ENCODE results near the gene SPAG16. TPM values are rescaled to one million over a fixed set of nuclear protein-coding genes. Genes with fewer than 3 reads are reported as not detected.

The SPAG16 gene
- total RNA-seq, 2 experiments from 2014 or later: 2.8 to 3.2 TPM

DNA sequence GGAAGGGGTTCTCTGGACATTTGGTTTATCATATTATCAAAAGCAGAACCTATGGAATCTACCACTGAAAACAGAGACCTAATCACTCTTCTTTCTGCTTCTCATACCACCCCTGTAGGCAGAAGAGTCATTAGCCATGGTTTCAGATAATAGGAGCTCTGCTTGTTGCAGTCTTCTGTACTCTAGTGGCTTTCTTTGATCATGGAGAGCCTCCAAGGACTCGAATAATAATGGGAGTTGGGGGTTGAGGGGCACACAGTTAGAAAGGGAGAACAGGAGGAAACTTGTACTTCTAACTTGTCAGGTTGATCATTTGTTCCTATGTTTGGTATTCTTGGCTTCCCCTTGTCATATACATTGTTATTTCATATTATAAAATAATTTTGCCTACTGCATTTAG, 1074.2 kb downstream of the SPAG16 start:
- Mint-ChIP-seq H3K27me3 (no peaks in the 10 kb centered on the region), H3K4me1 (ENCODE audit: low read depth) (no peaks in the 10 kb centered on the region), H3K9me3 (peaks cover 7% of the 10 kb centered on the region), H3K27ac (no peak overlapping the region), H3K4me3 (no peak overlapping the region), H3K36me3 (ENCODE audit: low read depth) (no peaks in the 10 kb centered on the region)
- ChIA-PET CTCF (no interaction called here), POLR2A (no interaction called here)
- TF ChIP-seq, protein P1, sequence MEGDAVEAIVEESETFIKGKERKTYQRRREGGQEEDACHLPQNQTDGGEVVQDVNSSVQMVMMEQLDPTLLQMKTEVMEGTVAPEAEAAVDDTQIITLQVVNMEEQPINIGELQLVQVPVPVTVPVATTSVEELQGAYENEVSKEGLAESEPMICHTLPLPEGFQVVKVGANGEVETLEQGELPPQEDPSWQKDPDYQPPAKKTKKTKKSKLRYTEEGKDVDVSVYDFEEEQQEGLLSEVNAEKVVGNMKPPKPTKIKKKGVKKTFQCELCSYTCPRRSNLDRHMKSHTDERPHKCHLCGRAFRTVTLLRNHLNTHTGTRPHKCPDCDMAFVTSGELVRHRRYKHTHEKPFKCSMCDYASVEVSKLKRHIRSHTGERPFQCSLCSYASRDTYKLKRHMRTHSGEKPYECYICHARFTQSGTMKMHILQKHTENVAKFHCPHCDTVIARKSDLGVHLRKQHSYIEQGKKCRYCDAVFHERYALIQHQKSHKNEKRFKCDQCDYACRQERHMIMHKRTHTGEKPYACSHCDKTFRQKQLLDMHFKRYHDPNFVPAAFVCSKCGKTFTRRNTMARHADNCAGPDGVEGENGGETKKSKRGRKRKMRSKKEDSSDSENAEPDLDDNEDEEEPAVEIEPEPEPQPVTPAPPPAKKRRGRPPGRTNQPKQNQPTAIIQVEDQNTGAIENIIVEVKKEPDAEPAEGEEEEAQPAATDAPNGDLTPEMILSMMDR (IDR thresholded peaks at IDR 0.05): no peak
- no peak for ATAC-seq (ENCODE audit: poor library complexity)
- no peaks in the 10 kb centered on the region for H3K4me1 ChIP-seq (ENCODE audit: insufficient read depth, low read length)
- DNase-seq: no peak
- no peaks in the 10 kb centered on the region for H3K27me3 ChIP-seq (ENCODE audit: control insufficient read depth in 1 of 2, insufficient read depth in 2 of 2, low read length in 2 of 2)
- intact Hi-C loops (cut with DNase I, micrococcal nuclease): no loop called here
- H3K27ac ChIP-seq (ENCODE audit: low read depth in 1 of 2, low read length in 2 of 2): no peak overlapping the region
- no peaks in the 10 kb centered on the region for H3K36me3 ChIP-seq (ENCODE audit: insufficient read depth, low read length)
- no peak overlapping the region for H3K4me3 ChIP-seq (ENCODE audit: low read length)
- H3K9me3 ChIP-seq (ENCODE audit: control insufficient read depth in 1 of 2, insufficient read depth in 1 of 2, low read length in 2 of 2): no peaks in the 10 kb centered on the region

DNA sequence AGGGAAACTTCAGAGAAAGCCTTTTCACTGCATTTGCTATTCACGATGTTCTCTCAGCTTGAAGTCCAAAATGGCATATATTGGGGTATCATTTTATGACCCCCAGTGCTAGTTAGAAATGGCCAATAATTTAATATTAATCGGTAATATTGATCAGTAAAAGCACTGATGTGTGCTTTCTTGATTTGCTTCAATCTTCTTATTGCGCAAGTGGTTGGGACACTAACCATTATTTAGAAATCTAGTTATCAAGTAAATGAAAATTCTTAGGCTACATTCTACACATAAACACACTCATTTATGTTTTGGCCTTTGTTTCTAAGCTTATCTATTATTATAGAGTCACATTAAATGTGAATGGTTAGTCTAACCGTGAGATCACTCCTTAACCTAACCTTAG, 1076.9 kb downstream of the SPAG16 start:
- ATAC-seq (ENCODE audit: poor library complexity) (no peak), DNase-seq (no peak)
- Mint-ChIP-seq H3K27ac (no peak overlapping the region), H3K9me3 (peaks cover 7% of the 10 kb centered on the region), H3K27me3 (no peaks in the 10 kb centered on the region), H3K4me1 (ENCODE audit: low read depth) (no peaks in the 10 kb centered on the region), H3K4me3 (no peak overlapping the region), H3K36me3 (ENCODE audit: low read depth) (no peaks in the 10 kb centered on the region)
- intact Hi-C loops (cut with DNase I, micrococcal nuclease): no loop called here
- TF ChIP-seq, protein P1 (IDR thresholded peaks at IDR 0.05): no peak
- no peaks in the 10 kb centered on the region for H3K4me1 ChIP-seq (ENCODE audit: insufficient read depth, low read length)
- no peak overlapping the region for H3K4me3 ChIP-seq (ENCODE audit: low read length)
- POLR2A ChIA-PET: no interaction called here
- no peaks in the 10 kb centered on the region for H3K9me3 ChIP-seq (ENCODE audit: control insufficient read depth in 1 of 2, insufficient read depth in 1 of 2, low read length in 2 of 2)
- CTCF ChIA-PET: no interaction called here
- no peaks in the 10 kb centered on the region for H3K36me3 ChIP-seq (ENCODE audit: insufficient read depth, low read length)
- H3K27ac ChIP-seq (ENCODE audit: low read depth in 1 of 2, low read length in 2 of 2): no peak overlapping the region
- no peaks in the 10 kb centered on the region for H3K27me3 ChIP-seq (ENCODE audit: control insufficient read depth in 1 of 2, insufficient read depth in 2 of 2, low read length in 2 of 2)

- Mint-ChIP-seq H3K4me3 (no peak overlapping the region), H3K27ac (no peak overlapping the region), H3K9me3 (no peaks in the 10 kb centered on the region), H3K27me3 (no peaks in the 10 kb centered on the region), H3K36me3 (ENCODE audit: low read depth) (no peaks in the 10 kb centered on the region), H3K4me1 (ENCODE audit: low read depth) (no peaks in the 10 kb centered on the region)
- Histone ChIP-seq H3K4me3 (ENCODE audit: low read length) (no peak overlapping the region), H3K27me3 (ENCODE audit: control insufficient read depth in 1 of 2, insufficient read depth in 2 of 2, low read length in 2 of 2) (no peaks in the 10 kb centered on the region), H3K27ac (ENCODE audit: low read depth in 1 of 2, low read length in 2 of 2) (no peak overlapping the region), H3K9me3 (ENCODE audit: control insufficient read depth in 1 of 2, insufficient read depth in 1 of 2, low read length in 2 of 2) (no peaks in the 10 kb centered on the region), H3K4me1 (ENCODE audit: insufficient read depth, low read length) (no peaks in the 10 kb centered on the region), H3K36me3 (ENCODE audit: insufficient read depth, low read length) (no peaks in the 10 kb centered on the region)
- intact Hi-C loops (cut with DNase I, micrococcal nuclease): no loop called here
- CTCF ChIA-PET: no interaction called here
- TF ChIP-seq, protein P1 (IDR thresholded peaks at IDR 0.05): no peak
- ATAC-seq (ENCODE audit: poor library complexity) (no peak), DNase-seq (no peak)
- POLR2A ChIA-PET: no interaction called here
Observed at GRCh38 chr2:214365549-214365948, 1081.3 kb downstream of the SPAG16 start.
